CD4-positive, alpha-beta T cell treated with Interleukin-2 at 100 ng/mL for 4 hours (primary cell): ENCODE measurements around the gene RAC2.
"Not testable (repeated sequence)": the region's sequence is repeated elsewhere in the genome, so short reads cannot be mapped to it uniquely, and the experiment has no call there.

Experiments used
- DNase-seq: peaks from one replicate; pipeline ENCODE4 v3.0.0-alpha.2; 2020; ENCODE audit warnings: low spot score

RAC2 gene

DNA sequence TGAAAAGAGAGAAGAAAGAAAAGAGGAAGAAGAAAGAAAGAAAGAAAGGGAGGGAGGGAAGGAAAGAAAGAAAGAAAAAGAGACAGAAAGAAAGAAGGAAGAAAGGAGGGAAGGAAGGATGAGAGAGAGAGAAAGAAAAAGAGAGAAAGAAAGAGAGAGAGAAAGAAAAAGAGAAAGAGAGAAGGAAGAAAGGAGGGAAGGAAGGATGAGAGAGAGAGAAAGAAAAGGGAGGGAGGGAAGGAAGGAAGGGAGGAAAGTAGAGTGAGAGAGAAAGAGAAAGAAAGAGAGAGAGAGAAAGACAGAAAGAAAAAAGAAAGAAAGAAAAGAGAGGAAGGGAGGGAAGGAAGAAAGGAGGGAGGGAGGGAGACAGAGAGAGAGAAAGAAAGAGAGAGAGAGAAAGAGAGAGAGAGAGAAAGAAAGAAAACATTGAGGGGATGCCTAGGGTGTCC is 11.5 kb upstream of the RAC2 start:
- no peak for DNase-seq

DNA sequence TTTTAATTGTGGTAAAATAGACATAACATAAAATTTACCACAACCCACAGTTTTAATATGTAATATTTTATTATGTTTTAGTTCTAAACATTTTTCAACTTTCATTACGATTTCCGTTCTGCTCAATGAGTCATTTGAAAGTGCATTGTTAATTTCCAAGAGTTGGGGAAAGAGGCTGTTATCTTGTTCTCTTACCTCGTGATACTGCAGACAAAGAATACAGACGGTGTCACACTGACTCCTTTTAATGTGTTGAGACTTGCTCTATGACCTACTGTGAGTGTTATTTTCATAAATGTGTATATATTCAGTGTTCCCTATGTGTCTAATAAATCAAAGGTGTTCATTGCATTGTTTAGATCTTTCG is 10.8 kb upstream of the RAC2 start:
- peak; percentile 37 for DNase-seq

DNA sequence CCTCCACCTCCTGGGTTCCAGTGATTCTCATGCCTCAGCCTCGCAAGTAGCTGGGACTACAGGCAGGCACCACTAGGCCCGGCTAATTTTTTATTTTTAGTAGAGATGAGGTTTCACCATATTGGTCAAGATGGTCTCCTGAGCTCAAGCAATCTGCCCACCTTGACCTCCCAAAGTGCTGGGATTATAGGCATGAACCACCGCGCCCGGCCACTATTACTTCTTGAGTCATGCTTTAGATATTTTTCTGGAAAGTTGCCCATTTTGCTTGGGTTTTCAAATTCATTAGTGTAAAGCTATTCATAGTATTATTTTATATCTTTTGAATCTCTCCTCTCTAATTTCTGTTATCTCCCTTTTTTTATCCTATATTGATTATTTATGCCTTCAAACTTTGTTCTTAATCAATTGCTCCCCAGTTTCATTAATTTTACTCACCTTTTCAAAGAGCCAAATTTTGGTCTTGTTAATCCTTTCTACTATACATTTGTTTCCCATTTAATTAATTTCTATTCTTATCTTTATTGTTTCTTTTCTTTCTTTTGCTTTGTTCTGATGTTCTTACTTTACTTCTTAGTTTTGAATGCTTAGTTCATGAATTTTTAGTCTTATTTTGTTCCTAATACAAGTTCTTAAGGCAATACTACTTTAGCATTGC is 10.3 kb upstream of the RAC2 start:
- DNase-seq, result no peak

DNA sequence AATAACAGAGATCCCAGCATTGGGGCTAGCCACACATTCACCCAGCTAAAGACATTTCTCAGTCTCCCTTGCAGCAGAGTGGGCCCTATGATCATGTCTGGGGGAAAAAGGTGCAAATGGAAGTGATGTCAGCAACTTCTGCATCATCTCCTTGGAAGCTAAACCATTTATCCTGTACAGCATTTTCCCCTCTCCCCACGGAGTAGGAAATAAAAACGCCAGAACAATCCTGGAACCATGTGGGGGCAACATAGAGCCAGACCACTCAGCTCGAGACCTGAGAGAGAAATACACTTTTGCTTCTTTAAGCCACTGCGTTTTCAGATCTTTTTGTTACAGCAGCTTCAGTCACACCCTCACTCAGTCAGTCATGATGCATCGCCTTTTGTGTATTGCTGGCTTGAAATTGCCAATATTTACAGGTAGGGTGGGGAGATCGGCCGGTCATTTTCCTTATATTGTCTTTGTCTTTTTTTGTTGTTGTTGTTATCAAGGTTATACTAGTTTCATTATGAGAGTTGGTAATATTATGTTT is 9.1 kb upstream of the RAC2 start:
- no peak for DNase-seq

DNA sequence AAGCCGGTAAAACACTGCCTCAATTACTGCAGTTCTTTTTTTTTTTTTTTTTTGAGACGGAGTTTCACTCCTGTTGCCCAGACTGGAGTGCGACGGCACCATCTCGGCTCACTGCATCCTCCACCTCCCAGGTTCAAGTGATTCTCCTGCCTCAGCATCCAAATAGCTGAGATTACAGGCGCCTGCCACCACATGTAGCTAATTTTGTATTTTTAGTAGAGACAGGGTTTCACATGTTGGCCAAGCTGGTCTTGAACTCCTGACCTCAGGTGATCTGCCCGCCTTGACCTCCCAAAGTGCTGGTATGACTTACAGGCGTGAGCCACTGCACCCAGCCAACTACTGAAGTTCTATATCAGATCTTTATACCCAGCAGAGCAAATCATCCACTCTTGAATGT is 7.8 kb upstream of the RAC2 start:
- DNase-seq, result not testable (repeated sequence)

DNA sequence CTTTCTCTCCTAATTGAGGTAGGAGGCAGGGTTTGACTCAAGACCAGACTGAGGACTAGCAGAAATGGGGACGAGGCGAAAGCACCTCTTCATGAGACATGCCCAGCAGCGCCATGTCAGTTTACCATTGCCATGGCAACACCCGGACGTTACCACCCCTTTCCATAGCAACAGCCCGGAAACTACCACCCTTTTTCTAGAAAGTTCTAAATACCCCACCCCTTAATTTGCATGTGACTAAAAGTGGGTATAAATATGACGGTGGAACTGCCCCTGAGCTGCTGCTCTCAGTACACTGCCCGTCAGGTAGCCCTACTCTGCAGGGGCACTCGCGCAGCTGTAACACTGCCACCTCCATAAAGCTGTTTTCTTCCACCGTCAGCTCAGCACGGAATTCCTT is 5.9 kb upstream of the RAC2 start:
- DNase-seq, result no peak

DNA sequence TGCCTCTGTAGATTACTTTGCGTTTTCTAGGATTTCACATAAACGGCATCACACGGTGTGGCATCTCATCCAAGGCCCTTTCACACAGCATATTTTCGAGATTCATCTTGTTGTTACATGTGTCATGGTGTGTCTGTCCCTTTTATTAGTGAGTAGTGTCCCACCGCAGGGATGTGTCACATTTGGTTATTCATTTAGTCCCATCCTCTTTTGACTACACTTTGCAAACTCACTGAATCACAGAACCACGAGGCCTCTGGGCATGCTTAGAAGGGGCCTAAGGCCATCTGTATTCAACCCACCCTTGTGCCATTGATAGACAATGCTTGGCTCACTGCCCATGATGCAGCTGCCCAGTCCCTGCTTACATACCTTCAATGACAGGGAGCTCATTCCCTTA is 4.2 kb upstream of the RAC2 start:
- DNase-seq, result no peak

DNA sequence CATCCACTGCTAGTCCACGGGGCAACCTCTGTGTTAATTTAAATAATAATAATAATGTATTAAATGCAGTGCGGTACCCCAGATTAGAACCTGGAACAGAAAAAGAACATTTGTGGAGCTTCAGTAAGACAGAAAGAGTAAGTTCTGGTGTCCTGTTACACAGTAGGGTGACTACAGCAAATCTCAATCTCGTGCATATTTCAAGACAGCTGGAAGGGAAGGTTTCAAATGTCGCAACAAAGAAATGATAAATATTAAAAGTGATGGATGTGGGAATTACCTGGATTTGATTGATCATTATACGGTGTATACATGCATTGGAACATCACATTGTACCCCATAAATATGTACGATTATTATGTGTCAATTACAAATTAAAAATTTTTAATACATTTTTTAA is 1.7 kb upstream of the RAC2 start:
- no peak for DNase-seq

DNA sequence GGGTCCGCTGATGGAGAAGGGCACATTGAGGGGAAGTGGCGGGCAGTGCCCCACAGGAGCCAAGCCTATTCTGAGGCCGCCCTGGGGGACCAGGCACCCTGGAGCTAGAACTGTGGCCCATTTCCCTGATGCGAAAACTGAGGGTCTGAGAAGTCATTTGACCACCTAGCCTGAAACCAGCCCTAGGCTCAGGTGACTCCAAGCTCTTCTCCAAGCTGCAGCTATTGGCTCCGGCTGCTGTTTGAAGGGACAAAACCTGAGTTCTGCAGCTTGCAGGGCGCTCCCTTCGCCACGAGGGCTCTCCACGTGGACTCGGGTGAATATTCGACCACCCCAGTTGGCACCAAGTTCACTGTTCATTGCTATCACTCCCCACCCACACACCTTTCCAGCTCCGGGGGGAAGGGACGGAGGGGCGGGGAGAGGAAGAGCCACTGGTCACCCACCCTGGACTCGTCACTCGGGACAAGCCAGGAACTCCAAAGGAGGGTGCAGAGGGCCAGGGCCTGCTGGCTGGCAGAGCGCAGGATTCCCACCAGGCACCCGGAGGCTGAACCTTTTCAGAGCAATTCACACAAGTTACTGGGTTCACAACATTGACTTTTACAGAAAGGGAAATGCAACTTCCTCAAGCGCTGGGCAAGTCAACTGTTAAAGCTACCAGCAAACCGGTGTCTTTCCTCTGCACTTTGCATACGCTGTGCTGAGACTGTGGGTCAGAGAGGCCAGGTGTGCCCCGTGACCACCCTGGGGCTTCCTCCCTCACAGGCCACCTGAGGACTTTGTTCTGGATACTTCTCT is 1.1 kb upstream of the RAC2 start:
- no peak for DNase-seq

DNA sequence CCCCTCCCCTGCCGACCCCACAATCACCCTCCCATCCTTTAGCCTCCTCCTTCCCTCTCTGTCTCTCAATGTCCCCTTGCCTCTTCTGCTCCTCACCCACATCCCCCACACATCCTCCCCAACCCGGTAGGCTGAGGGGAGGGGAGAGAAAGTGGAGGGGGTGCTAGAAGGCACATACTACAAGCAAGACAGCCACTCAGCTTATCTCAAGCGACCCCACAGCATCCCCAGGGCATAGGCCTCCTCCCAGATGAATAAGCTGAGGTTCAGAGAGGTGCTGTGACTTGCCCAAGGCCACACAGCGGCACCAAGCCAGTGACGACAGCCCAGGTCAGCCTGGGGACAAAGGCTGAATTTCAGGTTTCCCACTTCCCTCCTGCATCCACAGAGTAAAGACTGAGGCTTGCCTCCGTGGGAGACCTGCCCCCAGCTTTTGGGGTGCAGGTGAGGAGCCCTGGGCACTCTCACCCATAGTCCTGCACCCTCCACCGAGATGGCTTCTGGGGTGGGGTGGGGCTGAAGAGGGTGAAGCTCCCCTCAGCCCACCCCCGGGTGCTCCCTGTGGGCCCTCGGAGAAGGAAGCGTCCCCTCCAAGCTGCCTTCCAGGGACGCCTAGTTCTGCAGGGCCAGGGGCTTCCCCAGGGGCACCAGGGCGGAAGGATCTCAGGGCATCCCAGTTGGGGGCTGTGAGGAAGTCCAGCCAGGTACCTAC is 511 bp downstream of the RAC2 start:
- DNase-seq, result no peak

DNA sequence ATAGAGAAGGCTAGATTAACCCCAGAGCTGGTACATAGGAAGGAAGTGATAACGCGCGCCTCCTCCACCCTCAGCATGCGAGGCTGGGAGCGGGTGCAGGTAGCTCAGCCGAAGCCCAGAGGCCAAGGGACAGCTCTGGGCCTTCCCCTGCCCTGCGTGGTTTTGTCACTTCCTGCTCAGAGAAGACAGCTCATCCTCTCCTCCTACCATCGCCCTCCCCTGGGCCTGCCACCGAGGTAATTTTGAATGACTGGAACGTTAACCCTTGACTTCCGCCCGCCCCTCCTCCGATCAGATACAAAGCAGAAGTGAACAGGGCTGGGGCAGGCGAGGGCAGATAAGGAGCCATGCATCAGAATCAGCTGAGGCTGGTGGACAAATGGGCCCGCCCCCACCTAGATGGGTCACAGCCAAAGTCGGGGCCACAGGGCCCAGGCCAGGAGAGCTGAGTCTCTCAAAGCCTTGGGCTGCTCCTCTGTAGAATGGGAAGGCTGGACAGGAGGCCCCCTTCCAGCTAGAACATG is 1.6 kb downstream of the RAC2 start:
- DNase-seq, result peak; percentile 94

DNA sequence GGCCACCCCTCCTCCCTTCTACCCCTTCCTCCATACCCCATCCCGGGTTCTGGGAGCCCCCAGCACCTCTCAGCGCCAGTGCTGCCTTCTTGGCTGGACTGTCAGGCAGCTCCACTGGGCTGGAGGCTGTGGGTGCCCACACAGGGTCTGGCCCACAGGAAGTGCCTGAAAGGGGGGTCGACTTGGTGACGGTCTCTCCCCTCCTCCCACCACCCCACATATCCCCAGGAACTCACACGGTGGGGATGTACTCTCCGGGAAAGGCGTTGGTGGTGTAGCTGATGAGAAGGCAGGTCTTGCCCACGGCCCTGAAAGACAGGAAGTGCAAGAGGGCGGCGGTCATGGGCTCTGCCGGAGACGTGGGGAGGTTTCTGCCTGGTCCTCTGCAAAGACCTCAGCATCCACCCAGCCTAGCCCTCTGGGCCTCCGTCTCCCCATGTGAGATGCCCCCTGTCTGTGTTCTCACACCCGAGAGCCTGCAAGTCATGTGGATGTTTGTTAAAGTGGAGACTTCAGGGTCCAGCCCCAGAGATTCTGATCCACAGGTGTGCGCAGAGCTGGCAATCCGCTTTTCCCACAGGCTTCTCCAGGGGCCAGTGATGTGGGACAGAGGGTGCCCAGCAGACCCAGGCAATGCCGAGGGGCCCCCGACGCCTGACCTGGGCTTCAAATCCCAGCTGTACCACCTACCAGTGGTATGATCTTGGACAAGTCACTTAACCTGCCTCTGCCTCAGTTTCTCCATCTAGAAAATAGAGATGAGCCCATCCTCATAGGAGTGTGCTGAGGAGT is 2.5 kb downstream of the RAC2 start:
- peak; percentile 54 for DNase-seq

DNA sequence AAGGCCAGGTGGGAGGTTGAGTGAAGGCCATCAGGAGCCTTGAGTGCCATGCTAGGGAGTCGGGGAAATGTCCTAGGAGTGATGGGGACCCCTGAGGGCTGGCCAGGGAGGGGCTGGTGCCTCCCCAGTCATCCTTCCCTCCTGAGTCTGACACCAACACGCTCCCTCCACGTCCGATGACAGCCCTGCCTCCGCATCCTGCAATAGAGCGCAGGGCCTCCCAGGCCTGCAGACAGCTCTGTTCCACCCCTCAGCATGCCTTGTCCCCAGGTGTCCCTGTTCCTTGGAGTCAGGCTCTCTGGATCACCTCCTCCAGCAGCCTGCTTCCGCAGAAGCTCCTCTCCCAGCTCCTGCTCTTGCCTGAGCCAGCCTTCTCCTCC is 3.1 kb downstream of the RAC2 start:
- no peak for DNase-seq

DNA sequence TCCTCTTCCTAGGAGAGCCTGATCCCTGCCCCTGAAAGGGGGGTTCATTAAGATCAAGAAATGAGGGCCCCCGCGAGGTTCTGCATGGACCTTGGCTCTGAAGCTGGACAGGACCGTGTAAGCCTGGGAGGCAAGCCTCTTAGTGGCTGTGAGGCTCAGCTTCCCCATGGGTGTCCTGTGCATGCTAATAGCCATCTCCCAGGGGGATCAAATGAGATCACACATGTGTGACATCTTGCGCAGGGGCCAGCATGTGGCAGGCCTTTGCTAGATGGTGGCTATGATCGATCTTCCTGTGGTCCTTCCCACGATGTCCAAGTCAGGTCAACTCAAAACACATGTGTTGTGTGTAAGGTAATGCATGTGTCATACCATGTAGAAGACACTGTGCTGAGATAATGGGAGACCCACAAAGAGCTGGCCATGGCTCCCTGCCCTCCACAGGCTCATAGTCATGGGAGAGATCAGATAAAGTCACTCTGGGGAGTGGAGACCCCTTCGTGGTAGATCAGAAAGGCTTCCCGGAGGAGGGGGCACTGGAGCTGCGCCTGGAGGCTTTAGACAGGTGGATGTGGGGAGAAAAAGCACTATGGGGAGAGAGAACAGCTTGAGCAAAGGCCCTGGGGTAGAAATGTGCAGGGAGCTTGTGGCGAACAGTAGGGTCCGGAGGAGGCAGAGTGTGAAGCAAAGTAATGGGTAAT is 3.7 kb downstream of the RAC2 start:
- DNase-seq, result no peak

DNA sequence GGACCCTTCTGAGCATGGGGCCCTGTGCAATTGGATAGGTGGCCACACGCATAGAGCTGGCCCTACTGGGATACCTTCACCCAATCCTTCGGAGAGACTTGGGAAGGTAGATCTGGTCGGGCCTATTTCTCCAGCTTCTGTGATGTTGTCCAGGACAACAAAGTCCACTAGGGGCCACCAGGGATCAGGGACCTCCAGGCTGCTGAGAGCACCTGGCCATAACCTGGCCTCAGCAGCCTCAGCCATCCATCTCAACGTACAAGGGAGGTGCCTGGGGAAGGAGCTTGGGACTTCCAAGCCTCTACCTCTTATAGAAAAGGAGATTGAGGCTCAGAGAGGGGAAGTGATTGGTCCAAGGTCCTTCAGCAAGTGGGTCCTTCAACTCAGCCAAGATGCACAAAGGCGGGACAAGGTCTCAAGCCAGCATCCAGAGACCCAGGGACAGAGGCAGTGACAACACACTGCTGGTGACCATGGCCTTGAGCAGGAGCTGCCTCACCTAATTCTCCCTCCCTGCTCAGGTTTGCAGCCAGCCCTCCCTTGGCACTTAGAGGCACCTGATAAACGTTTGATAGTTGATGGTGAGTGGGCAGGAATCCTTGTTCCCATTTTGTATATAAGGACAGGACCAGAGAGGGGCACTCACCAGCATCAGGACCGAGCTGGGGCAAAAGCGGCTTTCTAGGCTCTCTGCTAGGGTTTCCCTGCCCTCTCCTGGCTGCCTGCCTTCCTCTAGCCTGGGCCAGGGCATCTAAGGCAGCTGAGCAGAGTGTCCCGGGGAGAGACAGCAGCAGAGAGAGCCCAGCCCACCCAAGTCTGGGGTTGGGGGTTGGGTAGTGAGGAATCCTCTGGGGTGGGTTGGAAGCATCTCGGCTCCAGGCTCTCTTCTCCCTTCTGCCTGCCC is 4.5 kb downstream of the RAC2 start:
- no peak for DNase-seq

DNA sequence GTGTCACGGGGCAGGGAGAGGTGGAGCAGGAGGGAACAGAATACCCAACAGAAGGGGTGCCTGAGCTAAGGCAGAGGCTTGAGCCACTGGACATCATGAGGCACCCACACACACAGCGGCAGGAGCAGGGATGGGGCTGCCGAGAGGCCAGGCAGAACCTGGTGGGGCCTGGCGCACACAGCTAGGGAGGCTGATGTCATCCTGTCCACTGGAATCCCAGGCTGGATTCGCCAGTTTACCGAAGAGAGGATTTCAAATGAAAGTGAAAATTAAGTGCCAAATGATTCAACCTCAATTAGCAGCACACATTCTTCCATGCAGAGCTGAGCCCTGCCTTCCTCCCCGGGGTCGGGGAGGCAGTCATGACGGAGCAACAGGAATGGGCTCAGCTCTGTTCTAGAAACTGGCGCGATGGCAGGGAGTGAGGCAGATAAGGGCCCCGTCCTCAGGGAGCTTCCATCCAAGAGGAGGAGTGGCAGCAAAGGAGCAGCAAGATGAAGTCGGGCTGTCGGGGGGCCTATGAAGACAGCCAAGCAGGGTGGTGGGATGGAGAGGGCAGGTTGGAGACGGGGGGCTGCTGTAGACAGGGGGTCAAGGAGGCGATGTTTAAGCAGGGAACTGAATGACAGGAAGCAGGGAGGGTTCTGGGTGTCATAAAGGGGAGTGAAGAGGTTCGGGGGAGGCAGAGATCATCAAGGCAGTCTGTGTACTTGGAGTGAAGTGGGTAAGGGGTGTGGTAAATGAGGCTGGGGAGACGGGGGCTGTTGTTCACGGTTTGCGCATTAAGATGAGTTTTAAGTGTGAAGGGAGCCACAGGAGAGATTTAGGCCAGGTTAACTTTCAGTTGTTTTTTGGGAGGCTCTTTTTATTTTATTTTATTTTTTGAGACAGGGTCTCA is 6.4 kb downstream of the RAC2 start:
- DNase-seq, result no peak

DNA sequence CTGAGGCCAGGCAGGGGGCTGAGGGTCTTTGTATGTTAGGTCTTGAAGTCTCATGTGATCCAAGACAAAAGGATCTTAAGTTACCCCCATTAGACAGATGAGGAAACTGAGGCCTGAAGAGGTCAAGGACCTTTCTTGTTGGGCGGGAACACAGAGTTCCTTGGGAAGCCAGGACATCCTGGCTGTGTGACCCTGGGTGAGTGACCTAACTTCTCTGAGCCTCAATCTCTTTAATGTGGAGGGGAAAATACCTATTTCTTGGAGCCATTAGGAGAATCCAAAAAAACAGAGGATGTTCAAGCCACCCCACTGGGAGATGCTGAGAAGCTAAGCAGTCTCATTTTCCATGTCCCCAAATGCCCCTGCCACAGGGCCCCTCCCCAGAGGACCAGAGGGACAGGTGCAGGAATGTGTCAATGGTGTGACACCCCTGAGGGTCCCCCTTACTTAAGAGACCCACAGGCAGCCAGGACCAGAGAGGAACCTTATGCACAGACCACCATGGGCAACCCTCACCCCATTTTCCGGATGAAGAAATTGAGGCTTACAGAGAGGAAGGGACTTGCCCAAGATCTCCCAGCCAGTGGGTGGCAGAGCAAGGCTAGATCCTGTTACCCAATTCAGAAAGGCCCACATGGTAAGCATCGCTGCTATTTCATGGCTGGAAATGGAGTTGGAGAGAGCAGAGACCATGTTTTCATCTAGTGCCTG is 8.0 kb downstream of the RAC2 start:
- no peak for DNase-seq
